IMR-90 (cell line): ENCODE measurements around the gene OSER1. TPM values are rescaled to one million over a fixed set of nuclear protein-coding genes. Genes with fewer than 3 reads are reported as not detected.

Source experiments
- ATAC-seq: fragments of 200-7000 bp; cut with Tn5 transposase; 2 replicates; pipeline ENCODE4 v1.9.1; 2020; ENCODE audit warnings: low read depth, mild to moderate bottlenecking, moderate library complexity
- BruUV-seq: library from RNA; stranded (reverse); fragments of 400-500 nt; replicated peaks from 2 replicates; lab custom pipeline; 2021; lab: Mats Ljungman, UMichigan
- CTCF ChIA-PET: fragments of 300-600 bp; formaldehyde crosslinking; extraction: SDS; loops from one replicate; lab custom pipeline; 2021; ENCODE audit warnings: antibody characterized with exemption; lab: Yijun Ruan, JAX
- POLR2A ChIA-PET: fragments of 300-600 bp; sonication (Branson Sonifier 250); formaldehyde crosslinking; loops from one replicate; lab custom pipeline; 2022; ENCODE audit warnings: antibody characterized with exemption; ENCODE audit not compliant: unreplicated experiment; lab: Charles Lee
- DNase-seq: peaks from one replicate; pipeline ENCODE4 v3.0.0; 2013
- H2AFZ ChIP-seq: replicated peaks from 2 replicates; pipeline ENCODE3; 2013; ENCODE audit warnings: low read length, mild to moderate bottlenecking; ENCODE audit not compliant: poor library complexity
- H2AK5ac ChIP-seq: 2 replicates; pipeline ENCODE4 v1.6.1; 2013; ENCODE audit warnings: low read depth, low read length, inconsistent platforms
- H2AK9ac ChIP-seq: replicated peaks from 2 replicates; pipeline ENCODE3; 2013; ENCODE audit warnings: mild to moderate bottlenecking, low read depth, low read length, moderate library complexity; ENCODE audit not compliant: poor library complexity
- H2BK120ac ChIP-seq: 2 replicates; pipeline ENCODE4 v1.6.1; 2013; ENCODE audit warnings: low read depth, low read length, inconsistent platforms
- H2BK15ac ChIP-seq: 3 replicates; pipeline ENCODE4 v1.6.1; 2013; ENCODE audit warnings: low read depth, low read length, inconsistent platforms
- H2BK20ac ChIP-seq: 2 replicates; pipeline ENCODE4 v1.6.1; 2013; ENCODE audit warnings: low read depth, mild to moderate bottlenecking, inconsistent platforms, low read length, moderate library complexity
- H2BK5ac ChIP-seq: 2 replicates; pipeline ENCODE4 v1.6.1; 2013; ENCODE audit warnings: mild to moderate bottlenecking, low read depth, low read length, inconsistent platforms; ENCODE audit not compliant: poor library complexity, severe bottlenecking
- H3K14ac ChIP-seq: replicated peaks from 2 replicates; pipeline ENCODE4 v1.6.1; 2013; ENCODE audit warnings: low read depth, low read length, inconsistent platforms
- H3K18ac ChIP-seq: 2 replicates; pipeline ENCODE4 v1.6.1; 2013; ENCODE audit warnings: low read depth, low read length, control low read depth
- H3K23ac ChIP-seq: 2 replicates; pipeline ENCODE4 v1.6.1; 2013; ENCODE audit warnings: low read depth, low read length, inconsistent platforms
- H3K27ac ChIP-seq: 2 replicates; pipeline ENCODE4 v1.5.1; 2013; ENCODE audit warnings: mild to moderate bottlenecking, control low read depth, low read length; ENCODE audit not compliant: insufficient read depth
- H3K27me3 ChIP-seq: 2 replicates; pipeline ENCODE4 v1.6.1; 2013; ENCODE audit warnings: low read length; ENCODE audit not compliant: control insufficient read depth, insufficient read depth
- H3K36me3 ChIP-seq: 2 replicates; pipeline ENCODE4 v1.6.1; 2013; ENCODE audit warnings: low read length, mixed read lengths; ENCODE audit not compliant: control insufficient read depth, insufficient read depth
- H3K4ac ChIP-seq: 2 replicates; pipeline ENCODE4 v1.6.1; 2013; ENCODE audit warnings: low read depth, low read length, inconsistent platforms
- H3K4me1 ChIP-seq: 2 replicates; pipeline ENCODE4 v1.6.1; 2013; ENCODE audit warnings: low read length, mixed read lengths; ENCODE audit not compliant: control insufficient read depth, insufficient read depth
- H3K4me2 ChIP-seq: 2 replicates; pipeline ENCODE4 v1.6.1; 2013; ENCODE audit warnings: low read depth, mild to moderate bottlenecking, control low read depth, low read length, moderate library complexity
- H3K4me3 ChIP-seq: 2 replicates; pipeline ENCODE4 v1.5.1; 2013; ENCODE audit warnings: low read depth, mild to moderate bottlenecking, control low read depth, low read length, moderate library complexity; ENCODE audit not compliant: insufficient read depth
- H3K56ac ChIP-seq: 2 replicates; pipeline ENCODE4 v1.6.1; 2013; ENCODE audit warnings: low read length, inconsistent platforms; ENCODE audit not compliant: insufficient read depth; ENCODE audit errors: extremely low read depth
- H3K79me1 ChIP-seq, 2 experiments: 2 replicates each; pipeline ENCODE4 v1.6.1; 2013; ENCODE audit warnings: low read length in 2 of 2, inconsistent platforms in 1 of 2, low read depth in 1 of 2
- H3K9ac ChIP-seq: 2 replicates; pipeline ENCODE4 v1.6.1; 2013; ENCODE audit warnings: low read depth, low read length, control low read depth
- H3K9me1 ChIP-seq: 2 replicates; pipeline ENCODE4 v1.6.1; 2013; ENCODE audit warnings: low read length, inconsistent platforms; ENCODE audit not compliant: insufficient read depth
- H3K9me3 ChIP-seq: 2 replicates; pipeline ENCODE4 v1.6.1; 2013; ENCODE audit warnings: low read length; ENCODE audit not compliant: control insufficient read depth, insufficient read depth
- H4K20me1 ChIP-seq: 2 replicates; pipeline ENCODE4 v1.6.1; 2013; ENCODE audit warnings: low read length, inconsistent platforms; ENCODE audit not compliant: insufficient read depth
- H4K5ac ChIP-seq: 2 replicates; pipeline ENCODE4 v1.6.1; 2013; ENCODE audit warnings: mild to moderate bottlenecking, low read depth, low read length, control low read depth
- H4K8ac ChIP-seq, 2 experiments: 2 replicates each; pipeline ENCODE4 v1.6.1; 2013; ENCODE audit warnings: low read depth in 2 of 2, low read length in 2 of 2, control low read depth in 1 of 2, inconsistent platforms in 1 of 2
- H4K91ac ChIP-seq: 2 replicates; pipeline ENCODE4 v1.6.1; 2013; ENCODE audit warnings: low read depth, low read length, inconsistent platforms; ENCODE audit not compliant: insufficient read depth
- BHLHE40 ChIP-seq: fragments of 150-350 bp; IDR thresholded peaks from 2 replicates; pipeline ENCODE4 v1.6.1; 2016; ENCODE audit warnings: mild to moderate bottlenecking, low read depth, low read length
- CEBPB ChIP-seq: IDR thresholded peaks from 2 replicates; pipeline ENCODE4 v1.6.1; 2012; ENCODE audit warnings: low read depth, low read length, improper control_type of control experiment
- CHD1 ChIP-seq: IDR thresholded peaks from 2 replicates; pipeline ENCODE4 v1.6.1; 2012; ENCODE audit warnings: low read depth, low read length, improper control_type of control experiment
- FOS ChIP-seq: fragments of 150-350 bp; IDR thresholded peaks from 2 replicates; pipeline ENCODE4 v1.6.1; 2016; ENCODE audit warnings: low read depth, low read length
- MAFK ChIP-seq: IDR thresholded peaks from 2 replicates; pipeline ENCODE4 v1.6.1; 2012; ENCODE audit warnings: low read depth, low read length, improper control_type of control experiment
- MAZ ChIP-seq: IDR thresholded peaks from 2 replicates; pipeline ENCODE4 v1.6.1; 2012; ENCODE audit warnings: low read depth, mild to moderate bottlenecking, low read length, improper control_type of control experiment, moderate library complexity, borderline replicate concordance
- MXI1 ChIP-seq: IDR thresholded peaks from 2 replicates; pipeline ENCODE4 v1.6.1; 2012; ENCODE audit warnings: low read depth, mild to moderate bottlenecking, low read length, moderate library complexity, borderline replicate concordance
- NFE2L2 ChIP-seq: fragments of 150-350 bp; IDR thresholded peaks from 2 replicates; pipeline ENCODE4 v1.6.1; 2016; ENCODE audit warnings: low read depth, mild to moderate bottlenecking, low read length
- POLR2A ChIP-seq: IDR thresholded peaks from 2 replicates; pipeline ENCODE4 v1.6.1; 2012; ENCODE audit warnings: mild to moderate bottlenecking, low read depth, low read length
- RAD21 ChIP-seq: IDR thresholded peaks from 2 replicates; pipeline ENCODE4 v1.6.1; 2012; ENCODE audit warnings: low read length, improper control_type of control experiment
- RCOR1 ChIP-seq: IDR thresholded peaks from 2 replicates; pipeline ENCODE4 v1.6.1; 2012; ENCODE audit warnings: mild to moderate bottlenecking, low read length, improper control_type of control experiment; ENCODE audit not compliant: insufficient replicate concordance
- RFX5 ChIP-seq: IDR thresholded peaks from 2 replicates; pipeline ENCODE4 v1.8.0; 2012; ENCODE audit warnings: low read depth, mild to moderate bottlenecking, low read length, moderate library complexity
- SMC3 ChIP-seq: fragments of 150-350 bp; IDR thresholded peaks from 2 replicates; pipeline ENCODE4 v1.6.1; 2016; ENCODE audit warnings: low read depth, mild to moderate bottlenecking, antibody characterized with exemption, low read length, moderate library complexity
- WGBS, 2 experiments: methylation state at CpG; one replicate each; pipeline versions ENCODE4 v1.1.5 to v1.1.7; 2013; ENCODE audit warnings: missing lambda C conversion rate in 2 of 2; ENCODE audit not compliant: insufficient read length in 1 of 2; ENCODE audit errors: extremely low coverage in 2 of 2; 5-methylcytosine and 5-hydroxymethylcytosine counted together
- dilution Hi-C: fragments of 300-500 bp; cut with HindIII; formaldehyde crosslinking; loops from one replicate; pipeline ENCODE4 v1.14.3; 2018; ENCODE audit warnings: low sequenced_read_pairs; ENCODE audit not compliant: unreplicated experiment
- in situ Hi-C: fragments of 300-500 bp; cut with MboI; formaldehyde crosslinking; loops from 3 replicates; pipeline ENCODE4 v1.14.3; 2019; ENCODE audit warnings: low sequenced_read_pairs, inconsistent platforms, mixed read lengths
- intact Hi-C: fragments of 100-400 bp; cut with micrococcal nuclease; formaldehyde crosslinking; loops from 2 replicates; pipeline ENCODE4 v1.10.0; 2022
- polyA plus RNA-seq, 3 experiments: library from polyadenylated mRNA; depleted of rRNA; stranded (reverse); fragments of >200 nt; gene quantifications; 2 replicates each; pipeline ENCODE4 v1.2.3, GENCODE V29; 2012; ENCODE audit warnings: low replicate concordance in 1 of 3
- total RNA-seq: library from RNA; depleted of rRNA; stranded (reverse); fragments of >200 nt; gene quantifications from 2 replicates; pipeline ENCODE4 v1.2.3, GENCODE V29; 2012
- TF ChIP-seq, protein P1 (sequence below): fragments of 150-350 bp; IDR thresholded peaks from 2 replicates; pipeline ENCODE4 v1.6.1; 2016; ENCODE audit warnings: low read depth, mild to moderate bottlenecking, low read length, moderate library complexity, borderline replicate concordance
- TF ChIP-seq, protein P2 (sequence below): fragments of 150-350 bp; IDR thresholded peaks from 2 replicates; pipeline ENCODE4 v1.6.1; 2017; ENCODE audit warnings: mild to moderate bottlenecking, antibody characterized with exemption, low read length, low read depth
- TF ChIP-seq, protein P3 (sequence below): conservative IDR thresholded peaks from 2 replicates; pipeline ENCODE4 v1.5.1; 2012; ENCODE audit warnings: mild to moderate bottlenecking, low read depth, low read length, improper control_type of control experiment

The OSER1 gene
- total and polyA plus RNA-seq, 2 of the 4 experiments (the other 2 are of a cell fraction): 32.6 to 70.6 TPM

DNA sequence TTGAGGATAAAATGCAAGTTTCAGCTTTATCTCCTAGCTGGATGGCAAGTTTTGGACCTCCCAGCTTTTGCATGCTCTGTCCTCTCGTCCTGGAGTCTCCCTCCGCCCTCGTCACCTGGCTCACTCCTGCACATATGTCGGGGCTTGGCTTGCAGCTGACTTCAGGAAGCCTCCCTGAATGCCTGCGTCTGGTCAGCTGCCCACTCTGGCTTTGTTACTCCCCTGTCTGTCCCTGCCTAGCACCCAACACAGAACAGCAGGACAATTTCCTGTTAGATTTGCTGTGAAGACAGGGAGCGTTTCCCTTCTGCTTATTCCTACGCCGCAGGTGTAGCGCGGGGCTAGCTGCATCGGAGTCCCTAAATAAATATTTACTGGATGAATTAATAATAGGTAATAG lies 29.0 kb downstream of the OSER1 start:
- BruUV-seq: no TSS peak
- Histone ChIP-seq H3K9ac (peak overlapping the region; percentile 55; the same call in 1 of the 2 replicates), H3K4ac (peak overlapping the region; percentile 3), H2AFZ (peak overlapping the region; percentile 25), H2BK120ac (peak overlapping the region; percentile 9; the same call in 1 of the 2 replicates), H3K23ac (no peak overlapping the region; the same call in 1 of the 2 replicates), H4K5ac (no peak overlapping the region), H3K9me3 (no peaks in the 10 kb centered on the region), H4K20me1 (no peaks in the 10 kb centered on the region), H4K8ac (peak overlapping the region in 1 of 2 experiments; percentile 27; a peak in 2 of 4 replicates), H3K27me3 (no peaks in the 10 kb centered on the region), H3K79me1 (peaks cover 0 to 13% of the 10 kb centered on the region in 2 experiments; a peak in 2 of 4 replicates), H2BK15ac (no peak overlapping the region), H3K4me1 (peaks cover 10% of the 10 kb centered on the region), H3K4me2 (no peak overlapping the region), H3K36me3 (no peaks in the 10 kb centered on the region), H4K91ac (peak overlapping the region; percentile 47; the same call in 1 of the 2 replicates), H3K4me3 (no peak overlapping the region), H3K27ac (no peak overlapping the region), H3K56ac (no peak overlapping the region), H2BK20ac (no peak overlapping the region), H2AK9ac (no peak overlapping the region), H3K18ac (no peak overlapping the region), H2BK5ac (peak overlapping the region; percentile 27), H3K9me1 (peaks cover 14% of the 10 kb centered on the region), H3K14ac (no peak overlapping the region; the same call in 1 of the 2 replicates), H2AK5ac (peak overlapping the region; percentile 28; the same call in 1 of the 2 replicates)
- ATAC-seq (no peak), DNase-seq (no peak)
- TF ChIP-seq CHD1: no peak
- TF ChIP-seq MXI1: no peak
- no peak for TF ChIP-seq CEBPB
- TF ChIP-seq, protein P1, sequence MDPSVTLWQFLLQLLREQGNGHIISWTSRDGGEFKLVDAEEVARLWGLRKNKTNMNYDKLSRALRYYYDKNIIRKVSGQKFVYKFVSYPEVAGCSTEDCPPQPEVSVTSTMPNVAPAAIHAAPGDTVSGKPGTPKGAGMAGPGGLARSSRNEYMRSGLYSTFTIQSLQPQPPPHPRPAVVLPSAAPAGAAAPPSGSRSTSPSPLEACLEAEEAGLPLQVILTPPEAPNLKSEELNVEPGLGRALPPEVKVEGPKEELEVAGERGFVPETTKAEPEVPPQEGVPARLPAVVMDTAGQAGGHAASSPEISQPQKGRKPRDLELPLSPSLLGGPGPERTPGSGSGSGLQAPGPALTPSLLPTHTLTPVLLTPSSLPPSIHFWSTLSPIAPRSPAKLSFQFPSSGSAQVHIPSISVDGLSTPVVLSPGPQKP: no peak
- TF ChIP-seq NFE2L2: no peak
- no peak for TF ChIP-seq RCOR1
- TF ChIP-seq, protein P2, sequence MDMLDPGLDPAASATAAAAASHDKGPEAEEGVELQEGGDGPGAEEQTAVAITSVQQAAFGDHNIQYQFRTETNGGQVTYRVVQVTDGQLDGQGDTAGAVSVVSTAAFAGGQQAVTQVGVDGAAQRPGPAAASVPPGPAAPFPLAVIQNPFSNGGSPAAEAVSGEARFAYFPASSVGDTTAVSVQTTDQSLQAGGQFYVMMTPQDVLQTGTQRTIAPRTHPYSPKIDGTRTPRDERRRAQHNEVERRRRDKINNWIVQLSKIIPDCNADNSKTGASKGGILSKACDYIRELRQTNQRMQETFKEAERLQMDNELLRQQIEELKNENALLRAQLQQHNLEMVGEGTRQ: no peak
- TF ChIP-seq, protein P3, sequence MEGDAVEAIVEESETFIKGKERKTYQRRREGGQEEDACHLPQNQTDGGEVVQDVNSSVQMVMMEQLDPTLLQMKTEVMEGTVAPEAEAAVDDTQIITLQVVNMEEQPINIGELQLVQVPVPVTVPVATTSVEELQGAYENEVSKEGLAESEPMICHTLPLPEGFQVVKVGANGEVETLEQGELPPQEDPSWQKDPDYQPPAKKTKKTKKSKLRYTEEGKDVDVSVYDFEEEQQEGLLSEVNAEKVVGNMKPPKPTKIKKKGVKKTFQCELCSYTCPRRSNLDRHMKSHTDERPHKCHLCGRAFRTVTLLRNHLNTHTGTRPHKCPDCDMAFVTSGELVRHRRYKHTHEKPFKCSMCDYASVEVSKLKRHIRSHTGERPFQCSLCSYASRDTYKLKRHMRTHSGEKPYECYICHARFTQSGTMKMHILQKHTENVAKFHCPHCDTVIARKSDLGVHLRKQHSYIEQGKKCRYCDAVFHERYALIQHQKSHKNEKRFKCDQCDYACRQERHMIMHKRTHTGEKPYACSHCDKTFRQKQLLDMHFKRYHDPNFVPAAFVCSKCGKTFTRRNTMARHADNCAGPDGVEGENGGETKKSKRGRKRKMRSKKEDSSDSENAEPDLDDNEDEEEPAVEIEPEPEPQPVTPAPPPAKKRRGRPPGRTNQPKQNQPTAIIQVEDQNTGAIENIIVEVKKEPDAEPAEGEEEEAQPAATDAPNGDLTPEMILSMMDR: no peak
- TF ChIP-seq RAD21: no peak
- no peak for TF ChIP-seq POLR2A
- TF ChIP-seq MAFK: no peak
- TF ChIP-seq FOS: no peak
- no peak for TF ChIP-seq BHLHE40
- no peak for TF ChIP-seq RFX5
- no peak for TF ChIP-seq SMC3
- TF ChIP-seq MAZ: no peak
- CTCF ChIA-PET: interaction anchor here (1.1 kb wide), 1 partner anchor 47 kb away, joined by 3 read pairs; no protein-coding TSS in a partner anchor
- dilution Hi-C loops (no loop called here), intact Hi-C loops (loop anchor here (5.0 kb wide), 1 partner anchor 44 kb away; no protein-coding TSS in a partner anchor), in situ Hi-C loops (no loop called here)
- WGBS, 2 experiments: 45% methylated on average over 4 of the region's 11 CpGs; no CpG with 5 or more reads in 1 of the 2 experiments
- POLR2A ChIA-PET: no interaction called here
